ENCODE measurements around the gene CLDN9. TPM values are rescaled to one million over a fixed set of nuclear protein-coding genes. Genes with fewer than 3 reads are reported as not detected.

CLDN9 gene
- polyA plus RNA-seq, 1 donor from 2014 or later, result not detected

GRCh38 chr16:2968738-2969544 lies 43.8 kb upstream of the CLDN9 start, which contains the start of gene PAQR4:
TSS of gene PAQR4 (plus strand) at chr16:2969348. CDS start at chr16:2969675, 327 bp downstream.
- Histone ChIP-seq H3K9me3 (ENCODE audit: low read length) (no peaks in the 10 kb centered on the region), H3K27me3 (ENCODE audit: insufficient read depth, low read depth, low read length) (peaks cover 43% of the 10 kb centered on the region), H4K20me1 (ENCODE audit: insufficient read depth) (no peaks in the 10 kb centered on the region), H3K9ac (ENCODE audit: low read length) (peak within 1 kb of the TSS; percentile 83), H3F3A (ENCODE audit: insufficient read depth, low read length, poor library complexity, severe bottlenecking) (no peaks in the 10 kb centered on the region), H3K4me3 (ENCODE audit: low read length) (peak within 1 kb of the TSS; percentile 98), H3K27ac (ENCODE audit: low read length) (peak within 1 kb of the TSS; percentile 31), H3K36me3 (ENCODE audit: insufficient read depth, low read length) (no peaks in the 10 kb centered on the region), H2AFZ (ENCODE audit: low read depth, low read length) (no peak within 1 kb of the TSS), H3K4me2 (ENCODE audit: low read length) (peak within 1 kb of the TSS; percentile 76), H3K79me2 (replicated peaks; ENCODE audit: insufficient read depth, low read length) (no peaks in the 10 kb centered on the region), H3K9me2 (ENCODE audit: insufficient read depth, low read length) (no peaks in the 10 kb centered on the region)
- TF ChIP-seq TAF1 (IDR thresholded peaks at IDR 0.05; ENCODE audit: low read depth), result no peak
- TF ChIP-seq EP300 (conservative IDR thresholded peaks at IDR 0.05; ENCODE audit: poor library complexity, severe bottlenecking), result peak; percentile 56
- no peak for TF ChIP-seq EZH2 (IDR thresholded peaks at IDR 0.05; ENCODE audit: borderline replicate concordance, insufficient read depth, low read length, poor library complexity, severe bottlenecking)
- TF ChIP-seq MXI1 (conservative IDR thresholded peaks at IDR 0.05; ENCODE audit: poor library complexity, severe bottlenecking), result peak; percentile 81
- TF ChIP-seq REST (IDR thresholded peaks at IDR 0.05; ENCODE audit: borderline replicate concordance), result no peak
- TF ChIP-seq POLR2AphosphoS5 (IDR thresholded peaks at IDR 0.05), result peak; percentile 63
- no peak for TF ChIP-seq SMC3 (conservative IDR thresholded peaks at IDR 0.05; ENCODE audit: poor library complexity)
- TF ChIP-seq RAD21 (conservative IDR thresholded peaks at IDR 0.05), result no peak
- no peak for TF ChIP-seq CTCF (IDR thresholded peaks at IDR 0.05; ENCODE audit: poor library complexity, severe bottlenecking)

- Histone ChIP-seq H3K36me3 (ENCODE audit: insufficient read depth, low read length) (no peaks in the 10 kb centered on the region), H3F3A (ENCODE audit: insufficient read depth, low read length, poor library complexity, severe bottlenecking) (no peaks in the 10 kb centered on the region), H3K9ac (ENCODE audit: low read length) (peak overlapping the region; percentile 83), H3K4me3 (ENCODE audit: low read length) (peak overlapping the region; percentile 98), H3K9me3 (ENCODE audit: low read length) (no peaks in the 10 kb centered on the region), H3K79me2 (replicated peaks; ENCODE audit: insufficient read depth, low read length) (no peaks in the 10 kb centered on the region), H2AFZ (ENCODE audit: low read depth, low read length) (no peak overlapping the region), H3K27ac (ENCODE audit: low read length) (peak overlapping the region; percentile 20), H3K9me2 (ENCODE audit: insufficient read depth, low read length) (no peaks in the 10 kb centered on the region), H3K27me3 (ENCODE audit: insufficient read depth, low read depth, low read length) (peaks cover 34% of the 10 kb centered on the region), H4K20me1 (ENCODE audit: insufficient read depth) (no peaks in the 10 kb centered on the region), H3K4me2 (ENCODE audit: low read length) (peak overlapping the region; percentile 76)
- no peak for TF ChIP-seq REST (IDR thresholded peaks at IDR 0.05; ENCODE audit: borderline replicate concordance)
- no peak for TF ChIP-seq POLR2AphosphoS5 (IDR thresholded peaks at IDR 0.05)
- peak; percentile 70 for TF ChIP-seq CTCF (IDR thresholded peaks at IDR 0.05; ENCODE audit: poor library complexity, severe bottlenecking)
- TF ChIP-seq RAD21 (conservative IDR thresholded peaks at IDR 0.05), result peak; percentile 8
- peak; percentile 16 for TF ChIP-seq SMC3 (conservative IDR thresholded peaks at IDR 0.05; ENCODE audit: poor library complexity)
- TF ChIP-seq EP300 (conservative IDR thresholded peaks at IDR 0.05; ENCODE audit: poor library complexity, severe bottlenecking), result no peak
- TF ChIP-seq TAF1 (IDR thresholded peaks at IDR 0.05; ENCODE audit: low read depth), result no peak
- peak; percentile 69 for TF ChIP-seq MXI1 (conservative IDR thresholded peaks at IDR 0.05; ENCODE audit: poor library complexity, severe bottlenecking)
- TF ChIP-seq EZH2 (IDR thresholded peaks at IDR 0.05; ENCODE audit: borderline replicate concordance, insufficient read depth, low read length, poor library complexity, severe bottlenecking), result no peak
These were observed 42.9 kb upstream of the CLDN9 start for GRCh38 chr16:2969545-2970521.

Data from neural cell (in vitro differentiated cells).